OCI-LY3 (cell line): Measurements from ENCODE around the gene KIF23.

Source experiments
- H2AFZ ChIP-seq: fragments of 200-600, 300-600 bp; shearing (Covaris generic); 2 replicates; pipeline ENCODE4 v1.6.0; 2014; ENCODE audit warnings: antibody characterized with exemption, low read depth, low read length
- H3K27ac ChIP-seq: fragments of 200-600, 300-600 bp; sonication (generic); 2 replicates; pipeline ENCODE4 v1.5.1; 2014; ENCODE audit warnings: mild to moderate bottlenecking, low read length, moderate library complexity, mixed read lengths
- H3K27me3 ChIP-seq: fragments of 200-600, 300-600 bp; sonication (generic); 2 replicates; pipeline ENCODE4 v1.6.1; 2014; ENCODE audit warnings: low read depth, low read length, mixed read lengths
- H3K36me3 ChIP-seq: fragments of 200-600, 300-600 bp; sonication (generic); replicated peaks from 2 replicates; pipeline ENCODE3; 2014; ENCODE audit warnings: low read depth, low read length, mixed read lengths
- H3K4me1 ChIP-seq: fragments of 300-600, 200-600 bp; sonication (generic); 2 replicates; pipeline ENCODE4 v1.6.1; 2014; ENCODE audit warnings: low read length, mixed read lengths
- H3K4me2 ChIP-seq: fragments of 200-600, 300-600 bp; sonication (generic); 2 replicates; pipeline ENCODE4 v1.6.1; 2014; ENCODE audit warnings: low read length, mixed read lengths
- H3K4me3 ChIP-seq: fragments of 300-600, 200-600 bp; sonication (generic); 2 replicates; pipeline ENCODE4 v1.5.1; 2014; ENCODE audit warnings: antibody characterized with exemption, mild to moderate bottlenecking, low read length, moderate library complexity
- H3K79me2 ChIP-seq: fragments of 300-600, 200-600 bp; shearing (Covaris generic); 2 replicates; pipeline ENCODE4 v1.6.1; 2014; ENCODE audit warnings: mild to moderate bottlenecking, low read length, mixed read lengths
- H3K9ac ChIP-seq: fragments of 300-600, 200-600 bp; shearing (Covaris generic); 2 replicates; pipeline ENCODE4 v1.6.0; 2014; ENCODE audit warnings: mild to moderate bottlenecking, low read length, moderate library complexity
- H3K9me3 ChIP-seq: fragments of 200-600, 300-600 bp; shearing (Covaris generic); 2 replicates; pipeline ENCODE4 v1.6.1; 2014; ENCODE audit warnings: low read length, mixed read lengths; ENCODE audit not compliant: insufficient read depth
- H4K20me1 ChIP-seq: fragments of 200-600, 300-600 bp; sonication (generic); 2 replicates; pipeline ENCODE4 v1.6.1; 2016; ENCODE audit warnings: low read length, mixed read lengths; ENCODE audit not compliant: insufficient read depth
- CTCF ChIP-seq: fragments of 200-600, 300-600 bp; sonication (generic); IDR thresholded peaks from 2 replicates; pipeline ENCODE4 v1.5.1; 2014; ENCODE audit warnings: antibody characterized with exemption, low read length, low read depth
- EZH2phosphoT487 ChIP-seq: fragments of 200-600 bp; shearing (Covaris generic); IDR thresholded peaks from 2 replicates; pipeline ENCODE4 v1.6.1; 2018; ENCODE audit warnings: antibody characterized with exemption, mixed run types, low read depth

KIF23 gene

GRCh38 chr15:69468241-69469121 lies 54.3 kb downstream of the KIF23 start:
- Histone ChIP-seq H3K4me2 (peak overlapping the region; percentile 64), H3K27me3 (no peaks in the 10 kb centered on the region), H3K4me3 (peak overlapping the region; percentile 31), H3K9me3 (no peaks in the 10 kb centered on the region), H3K36me3 (no peaks in the 10 kb centered on the region), H3K27ac (peak overlapping the region; percentile 66), H4K20me1 (no peaks in the 10 kb centered on the region), H2AFZ (peak overlapping the region; percentile 75), H3K79me2 (no peaks in the 10 kb centered on the region), H3K4me1 (peaks cover 31% of the 10 kb centered on the region), H3K9ac (peak overlapping the region; percentile 20; the same call in 1 of the 2 replicates)
- no peak for TF ChIP-seq EZH2phosphoT487
- no peak for TF ChIP-seq CTCF

DNA sequence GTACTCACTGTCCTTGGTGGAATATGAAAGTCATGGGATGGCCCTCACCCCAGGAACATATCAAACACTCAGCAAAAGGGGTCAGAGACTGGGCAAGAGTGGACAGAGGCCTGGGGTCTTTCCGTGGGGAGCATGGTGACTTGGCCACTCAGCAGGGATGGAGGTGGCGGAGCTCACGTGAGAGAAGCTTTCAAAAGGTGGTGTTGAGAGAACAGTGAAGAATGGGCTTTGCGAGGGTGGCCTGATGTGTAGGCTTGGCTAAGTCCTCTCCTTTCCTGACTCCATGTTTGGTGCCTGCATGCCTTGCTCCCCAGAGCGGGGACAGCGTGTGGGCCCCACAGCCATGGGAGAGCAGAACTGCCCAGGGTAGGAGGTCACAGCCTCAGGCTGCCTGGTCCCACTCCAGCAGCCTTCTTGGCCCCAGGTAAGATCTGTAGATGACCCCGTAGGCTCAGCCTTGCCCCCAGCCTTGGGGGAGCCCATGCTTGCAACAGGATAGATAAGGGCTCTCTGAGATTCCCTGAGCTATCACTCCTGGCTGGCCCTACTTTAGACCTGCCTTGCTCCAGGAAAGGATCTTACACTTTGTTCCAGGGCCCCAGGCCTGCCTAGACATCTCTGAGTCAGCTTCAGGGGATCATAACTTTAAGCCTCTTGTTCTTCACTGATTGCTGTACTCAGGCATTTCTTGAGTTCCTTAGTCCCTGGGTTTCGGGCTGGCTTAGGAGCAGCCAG lies 55.5 kb downstream of the KIF23 start:
- no peak for TF ChIP-seq CTCF
- TF ChIP-seq EZH2phosphoT487, result no peak
- Histone ChIP-seq H3K79me2 (no peaks in the 10 kb centered on the region), H3K4me3 (no peak overlapping the region), H3K27me3 (no peaks in the 10 kb centered on the region; the same call in 1 of the 2 replicates), H3K9ac (no peak overlapping the region), H4K20me1 (no peaks in the 10 kb centered on the region), H3K9me3 (no peaks in the 10 kb centered on the region), H3K4me1 (peaks cover 31% of the 10 kb centered on the region), H2AFZ (no peak overlapping the region), H3K27ac (no peak overlapping the region), H3K4me2 (no peak overlapping the region), H3K36me3 (no peaks in the 10 kb centered on the region)

DNA sequence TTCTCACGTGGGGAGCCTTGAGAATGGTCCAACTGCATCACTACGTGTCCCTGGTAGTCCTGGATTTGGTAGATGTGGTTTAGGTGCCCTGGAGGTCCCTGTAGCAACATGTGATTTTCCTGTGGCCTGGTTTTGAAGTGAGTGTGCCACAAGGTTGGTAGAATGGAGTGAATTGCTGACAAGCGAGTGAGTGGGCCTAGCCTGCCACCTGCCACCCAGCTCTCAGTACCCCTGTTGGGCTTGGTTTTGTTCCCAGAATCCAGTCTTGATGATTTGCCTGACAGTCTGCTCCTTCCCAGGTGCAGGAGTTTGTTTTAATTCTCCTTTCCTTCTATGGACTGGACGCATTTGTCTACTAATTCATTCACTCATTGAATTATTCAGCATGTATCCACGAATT lies 57.9 kb downstream of the KIF23 start:
- H3K27me3 ChIP-seq, result peaks cover 5% of the 10 kb centered on the region; the same call in 1 of the 2 replicates
- H2AFZ ChIP-seq, result no peak overlapping the region
- no peak overlapping the region for H3K9ac ChIP-seq
- H3K4me1 ChIP-seq, result peaks cover 23% of the 10 kb centered on the region
- H3K79me2 ChIP-seq, result no peaks in the 10 kb centered on the region
- H3K9me3 ChIP-seq, result no peaks in the 10 kb centered on the region
- no peaks in the 10 kb centered on the region for H3K36me3 ChIP-seq
- no peak overlapping the region for H3K27ac ChIP-seq
- TF ChIP-seq EZH2phosphoT487, result no peak
- no peak for TF ChIP-seq CTCF
- no peak overlapping the region for H3K4me3 ChIP-seq
- H3K4me2 ChIP-seq, result no peak overlapping the region
- no peaks in the 10 kb centered on the region for H4K20me1 ChIP-seq

DNA sequence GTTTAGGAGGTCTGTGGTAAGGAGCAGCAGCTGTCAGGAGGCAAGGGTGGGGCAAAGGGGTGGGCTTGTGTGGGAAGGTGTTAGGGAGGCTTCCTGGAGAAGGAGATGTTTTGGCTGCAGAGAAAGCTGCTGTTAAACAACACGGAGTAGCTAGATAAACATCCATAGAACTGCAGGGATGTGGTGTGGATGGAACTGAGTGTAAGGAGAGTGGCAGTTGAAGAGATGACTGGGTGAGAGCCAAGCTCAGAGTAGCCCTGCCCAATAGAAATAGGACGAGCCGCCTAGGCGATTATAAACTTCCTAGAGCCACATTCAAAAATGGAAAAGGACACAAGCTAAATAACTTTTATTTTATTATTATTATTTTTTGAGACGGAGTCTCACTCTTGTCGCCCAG lies 58.4 kb downstream of the KIF23 start:
- Histone ChIP-seq H4K20me1 (no peaks in the 10 kb centered on the region), H3K79me2 (no peaks in the 10 kb centered on the region), H3K4me2 (no peak overlapping the region), H3K9ac (no peak overlapping the region), H3K27ac (no peak overlapping the region), H3K4me3 (no peak overlapping the region), H3K9me3 (no peaks in the 10 kb centered on the region), H3K27me3 (peaks cover 5% of the 10 kb centered on the region; the same call in 1 of the 2 replicates), H3K4me1 (peaks cover 19% of the 10 kb centered on the region), H3K36me3 (no peaks in the 10 kb centered on the region), H2AFZ (no peak overlapping the region)
- no peak for TF ChIP-seq CTCF
- TF ChIP-seq EZH2phosphoT487, result no peak
